ENCODE measurements around the gene ACTR2.
A peak's percentile ranks its signal among the peaks of the same experiment; 100 is the strongest.
"Not testable (repeated sequence)": the region's sequence is repeated elsewhere in the genome, so short reads cannot be mapped to it uniquely, and the experiment has no call there.

The ACTR2 gene

DNA sequence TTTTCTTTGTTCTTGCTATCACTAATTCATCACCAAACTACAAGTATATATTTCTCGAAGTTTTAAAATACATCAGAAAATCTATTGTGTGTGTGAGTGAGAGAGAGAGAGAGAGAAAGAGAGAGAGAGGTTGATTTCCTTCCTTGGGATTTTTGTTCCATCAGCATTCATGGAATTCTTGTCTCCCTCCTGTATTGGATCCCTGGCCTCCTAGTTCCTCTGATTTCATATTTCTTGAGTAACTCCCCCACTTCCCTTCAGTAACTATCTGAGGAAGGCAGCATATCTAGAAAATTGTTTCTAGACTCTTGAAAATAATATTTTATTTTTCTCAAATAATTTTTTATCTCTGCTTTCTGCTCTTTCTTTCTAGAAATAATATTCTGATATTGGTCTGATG lies 13.3 kb upstream of the ACTR2 start:
- no peak overlapping the region for H3K27ac ChIP-seq
- TF ChIP-seq, protein P1, sequence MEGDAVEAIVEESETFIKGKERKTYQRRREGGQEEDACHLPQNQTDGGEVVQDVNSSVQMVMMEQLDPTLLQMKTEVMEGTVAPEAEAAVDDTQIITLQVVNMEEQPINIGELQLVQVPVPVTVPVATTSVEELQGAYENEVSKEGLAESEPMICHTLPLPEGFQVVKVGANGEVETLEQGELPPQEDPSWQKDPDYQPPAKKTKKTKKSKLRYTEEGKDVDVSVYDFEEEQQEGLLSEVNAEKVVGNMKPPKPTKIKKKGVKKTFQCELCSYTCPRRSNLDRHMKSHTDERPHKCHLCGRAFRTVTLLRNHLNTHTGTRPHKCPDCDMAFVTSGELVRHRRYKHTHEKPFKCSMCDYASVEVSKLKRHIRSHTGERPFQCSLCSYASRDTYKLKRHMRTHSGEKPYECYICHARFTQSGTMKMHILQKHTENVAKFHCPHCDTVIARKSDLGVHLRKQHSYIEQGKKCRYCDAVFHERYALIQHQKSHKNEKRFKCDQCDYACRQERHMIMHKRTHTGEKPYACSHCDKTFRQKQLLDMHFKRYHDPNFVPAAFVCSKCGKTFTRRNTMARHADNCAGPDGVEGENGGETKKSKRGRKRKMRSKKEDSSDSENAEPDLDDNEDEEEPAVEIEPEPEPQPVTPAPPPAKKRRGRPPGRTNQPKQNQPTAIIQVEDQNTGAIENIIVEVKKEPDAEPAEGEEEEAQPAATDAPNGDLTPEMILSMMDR (conservative IDR thresholded peaks at IDR 0.05): no peak

- TF ChIP-seq, protein P1 (conservative IDR thresholded peaks at IDR 0.05): no peak
- H3K27ac ChIP-seq: no peak overlapping the region
These were observed 12.8 kb upstream of the ACTR2 start for GRCh38 chr2:65214843-65215242.

GRCh38 chr2:65215946-65216345 lies 11.7 kb upstream of the ACTR2 start:
- H3K27ac ChIP-seq: no peak overlapping the region
- TF ChIP-seq, protein P1 (conservative IDR thresholded peaks at IDR 0.05): no peak

DNA sequence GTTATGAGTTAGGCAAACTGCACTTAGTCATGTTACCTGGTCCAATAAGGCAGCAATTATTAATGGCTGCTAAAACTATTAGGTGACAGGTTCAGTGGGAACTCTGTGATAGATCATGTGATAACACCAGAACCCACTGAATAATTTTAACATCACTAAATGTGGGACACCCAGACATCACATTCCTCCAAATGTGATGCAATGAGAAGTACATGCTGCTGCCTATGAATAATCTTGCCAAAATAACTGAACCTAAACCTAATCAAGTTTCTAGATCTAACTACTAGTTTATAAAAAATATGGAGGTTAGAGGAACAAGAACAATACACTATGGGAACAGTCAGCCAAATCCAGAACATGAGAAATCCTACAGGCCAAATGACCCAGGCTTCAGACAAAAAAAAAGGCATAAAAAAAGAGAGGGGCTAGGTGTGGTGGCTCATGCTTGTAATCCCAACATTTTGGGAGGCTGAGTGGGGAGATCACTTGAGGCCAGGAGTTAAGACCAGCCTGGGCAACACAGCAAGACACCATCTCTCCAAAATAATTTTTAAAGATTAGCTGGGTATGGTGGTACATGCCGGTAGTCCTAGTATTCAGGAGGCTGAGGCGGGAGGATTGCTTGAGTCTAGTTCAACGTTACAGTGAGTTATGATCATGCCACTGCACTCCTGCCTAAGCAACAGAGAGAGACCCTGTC lies 7.0 kb upstream of the ACTR2 start:
- H3K27ac ChIP-seq: no peak overlapping the region
- TF ChIP-seq, protein P1 (conservative IDR thresholded peaks at IDR 0.05): no peak

GRCh38 chr2:65221275-65221674 lies 6.4 kb upstream of the ACTR2 start:
- H3K27ac ChIP-seq: not testable (repeated sequence)

DNA sequence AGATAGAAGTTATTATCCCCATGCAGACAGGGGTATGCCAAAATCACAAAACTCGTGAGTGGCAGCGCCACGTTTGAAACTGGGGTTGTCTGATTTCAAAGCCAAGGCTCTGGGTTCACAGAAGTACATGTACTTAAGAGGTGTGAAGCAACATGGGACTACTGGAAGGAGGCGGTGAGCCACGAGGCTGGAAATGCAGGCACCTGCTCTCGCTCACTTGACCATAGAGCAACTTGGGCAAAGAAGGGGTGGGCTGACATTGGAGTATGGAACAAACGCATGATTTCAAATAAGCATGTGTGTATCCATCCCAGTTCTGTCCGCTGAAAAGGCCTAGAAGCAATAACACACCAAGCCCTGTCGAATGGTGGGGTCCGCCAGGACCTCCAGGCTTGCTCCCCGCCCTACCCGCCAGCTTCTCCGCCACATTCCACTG lies 593 bp upstream of the ACTR2 start:
- TF ChIP-seq, protein P1 (conservative IDR thresholded peaks at IDR 0.05): no peak
- H3K27ac ChIP-seq: peak overlapping the region; percentile 96

GRCh38 chr2:65228263-65228750 lies 676 bp downstream of the ACTR2 start:
- TF ChIP-seq, protein P1 (conservative IDR thresholded peaks at IDR 0.05): no peak
- H3K27ac ChIP-seq: peak overlapping the region; percentile 96

DNA sequence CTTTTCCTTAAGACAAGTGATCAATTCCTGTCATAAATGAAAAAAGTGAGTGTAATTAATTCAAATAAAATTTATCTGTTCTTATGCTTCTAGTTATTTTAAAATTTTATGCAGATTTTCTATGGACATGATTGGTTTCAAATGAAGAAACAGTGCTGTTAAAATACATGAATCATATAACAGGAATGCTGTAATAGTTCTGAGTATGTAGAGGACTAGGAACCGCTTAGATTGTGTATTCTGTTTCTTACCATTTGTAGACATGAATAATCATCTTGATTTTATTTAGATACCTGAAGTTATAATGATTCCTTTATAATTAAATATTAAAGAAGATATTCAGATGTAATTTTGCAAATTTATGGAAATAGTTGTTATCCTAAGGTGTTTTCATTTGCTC lies 3.5 kb downstream of the ACTR2 start:
- TF ChIP-seq, protein P1 (conservative IDR thresholded peaks at IDR 0.05): no peak
- H3K27ac ChIP-seq: no peak overlapping the region
